ENCODE data around the gene PSMB7.

PSMB7 gene

DNA sequence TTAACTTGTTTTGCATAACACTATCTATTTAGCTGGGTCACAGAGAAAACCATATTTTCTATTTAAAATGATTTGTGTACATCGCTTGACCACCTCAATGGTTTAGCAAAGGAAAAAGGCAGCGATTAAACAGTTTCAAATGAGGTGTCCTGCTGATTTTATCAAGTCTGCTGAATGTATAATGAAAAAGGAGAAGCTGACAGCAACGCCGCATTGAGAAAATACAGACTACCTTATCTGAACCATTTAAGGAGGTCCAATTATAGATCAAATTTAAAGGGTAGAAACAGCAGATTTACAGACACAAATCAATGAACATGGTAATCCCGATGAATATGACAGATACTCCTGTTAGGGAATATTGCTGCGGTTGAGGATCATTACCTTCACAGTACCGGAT is 29.6 kb downstream of the PSMB7 start:
- Histone ChIP-seq H3K4me3 (no peak overlapping the region), H3K4me1 (peaks cover 13% of the 10 kb centered on the region), H3K36me3 (peaks cover 69% of the 10 kb centered on the region), H4K20me1 (peaks cover 84% of the 10 kb centered on the region), H3K9me3 (no peaks in the 10 kb centered on the region), H3K9ac (no peak overlapping the region), H3K27me3 (no peaks in the 10 kb centered on the region), H3K4me2 (no peak overlapping the region), H3K27ac (no peak overlapping the region)
- no peak for TF ChIP-seq Cebpa-rat (IDR thresholded peaks at IDR 0.05)

DNA sequence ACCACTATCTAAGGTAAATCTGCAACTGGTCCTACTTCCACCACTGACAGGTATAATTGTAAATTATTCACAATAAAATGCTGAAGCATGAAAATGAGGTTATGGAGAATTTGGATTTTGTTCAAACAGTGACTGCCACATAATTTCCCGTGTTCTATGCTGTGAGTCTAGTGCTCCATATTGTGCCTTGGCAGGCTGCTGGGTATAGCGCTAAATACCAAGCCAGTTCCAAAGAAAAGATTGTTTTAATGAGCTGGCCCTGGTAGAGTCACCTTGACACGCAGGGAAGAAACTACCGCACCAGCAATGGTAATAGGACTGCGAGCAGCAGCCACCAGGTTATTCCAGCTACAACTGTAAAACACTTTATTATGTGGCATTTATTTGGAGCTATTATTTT is 30.4 kb downstream of the PSMB7 start:
- no peak overlapping the region for H3K9ac ChIP-seq
- no peak overlapping the region for H3K27ac ChIP-seq
- peaks cover 84% of the 10 kb centered on the region for H4K20me1 ChIP-seq
- H3K36me3 ChIP-seq, result peaks cover 77% of the 10 kb centered on the region
- no peak overlapping the region for H3K4me3 ChIP-seq
- H3K9me3 ChIP-seq, result no peaks in the 10 kb centered on the region
- no peak overlapping the region for H3K4me2 ChIP-seq
- no peak for TF ChIP-seq Cebpa-rat (IDR thresholded peaks at IDR 0.05)
- H3K27me3 ChIP-seq, result no peaks in the 10 kb centered on the region
- peaks cover 13% of the 10 kb centered on the region for H3K4me1 ChIP-seq

DNA sequence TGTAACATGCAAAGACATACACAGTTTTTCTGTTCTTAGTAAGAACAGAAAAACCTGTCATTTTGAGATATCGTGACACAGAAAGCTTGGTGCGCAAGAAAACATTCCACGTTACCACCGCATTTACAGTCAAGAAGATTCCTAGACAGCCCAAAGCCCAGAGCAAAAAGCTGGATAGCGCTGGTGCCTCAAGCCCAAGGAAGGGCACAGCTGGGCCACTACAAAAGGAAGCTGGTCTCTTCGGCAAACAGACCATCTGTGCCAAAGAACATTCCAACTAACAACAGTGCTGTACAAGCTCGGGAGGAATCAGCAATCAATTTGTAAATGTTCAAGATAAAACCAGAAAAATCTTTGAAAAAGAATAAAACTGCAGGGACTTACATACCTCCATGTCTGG is 31.0 kb downstream of the PSMB7 start:
- Histone ChIP-seq H3K9me3 (no peaks in the 10 kb centered on the region), H3K9ac (no peak overlapping the region), H3K4me2 (no peak overlapping the region), H3K4me1 (peaks cover 13% of the 10 kb centered on the region), H4K20me1 (peaks cover 83% of the 10 kb centered on the region), H3K4me3 (no peak overlapping the region), H3K36me3 (peaks cover 79% of the 10 kb centered on the region), H3K27ac (no peak overlapping the region), H3K27me3 (no peaks in the 10 kb centered on the region)
- no peak for TF ChIP-seq Cebpa-rat (IDR thresholded peaks at IDR 0.05)

DNA sequence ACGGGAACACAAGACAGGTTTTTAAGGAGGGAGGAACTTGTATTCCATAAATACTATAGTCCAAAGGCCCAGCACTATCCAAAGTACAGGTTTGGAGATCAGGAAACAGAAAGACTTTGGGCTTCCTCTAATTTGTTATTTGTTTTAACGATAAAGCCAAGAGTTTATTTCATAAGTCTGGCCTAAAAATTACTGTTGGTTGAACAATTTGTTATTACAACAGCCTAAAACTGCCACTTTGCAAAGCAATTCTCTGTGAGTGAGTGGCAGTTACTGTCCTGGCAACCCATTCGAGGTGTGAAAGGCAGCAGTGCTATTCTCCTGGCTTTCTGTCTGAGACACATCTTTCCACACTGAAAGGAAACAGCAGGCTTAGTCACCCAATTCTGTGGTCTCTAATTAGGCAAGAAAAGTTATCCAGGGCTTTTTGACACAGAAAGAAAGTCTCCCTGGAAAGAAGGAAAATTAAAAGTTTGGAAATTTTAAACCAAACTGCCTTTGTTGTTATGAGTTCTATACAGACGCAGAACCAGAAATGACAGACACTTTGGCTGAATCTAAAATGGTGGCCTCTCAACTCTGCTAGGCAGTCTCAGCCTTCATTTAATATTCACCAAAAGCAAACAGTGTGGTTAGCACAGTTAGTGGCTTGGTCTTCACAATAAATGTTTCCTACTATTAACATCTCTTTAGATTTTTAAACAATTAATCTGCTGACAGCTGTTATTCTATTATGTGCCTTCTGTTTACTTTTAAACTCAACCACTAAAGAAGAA is 33.9 kb downstream of the PSMB7 start:
- Histone ChIP-seq H3K4me3 (no peak overlapping the region), H3K9ac (no peak overlapping the region), H3K27ac (no peak overlapping the region), H3K9me3 (no peaks in the 10 kb centered on the region), H4K20me1 (peaks cover 83% of the 10 kb centered on the region), H3K36me3 (peaks cover 92% of the 10 kb centered on the region), H3K27me3 (no peaks in the 10 kb centered on the region), H3K4me2 (no peak overlapping the region), H3K4me1 (no peaks in the 10 kb centered on the region)
- TF ChIP-seq Cebpa-rat (IDR thresholded peaks at IDR 0.05), result no peak

DNA sequence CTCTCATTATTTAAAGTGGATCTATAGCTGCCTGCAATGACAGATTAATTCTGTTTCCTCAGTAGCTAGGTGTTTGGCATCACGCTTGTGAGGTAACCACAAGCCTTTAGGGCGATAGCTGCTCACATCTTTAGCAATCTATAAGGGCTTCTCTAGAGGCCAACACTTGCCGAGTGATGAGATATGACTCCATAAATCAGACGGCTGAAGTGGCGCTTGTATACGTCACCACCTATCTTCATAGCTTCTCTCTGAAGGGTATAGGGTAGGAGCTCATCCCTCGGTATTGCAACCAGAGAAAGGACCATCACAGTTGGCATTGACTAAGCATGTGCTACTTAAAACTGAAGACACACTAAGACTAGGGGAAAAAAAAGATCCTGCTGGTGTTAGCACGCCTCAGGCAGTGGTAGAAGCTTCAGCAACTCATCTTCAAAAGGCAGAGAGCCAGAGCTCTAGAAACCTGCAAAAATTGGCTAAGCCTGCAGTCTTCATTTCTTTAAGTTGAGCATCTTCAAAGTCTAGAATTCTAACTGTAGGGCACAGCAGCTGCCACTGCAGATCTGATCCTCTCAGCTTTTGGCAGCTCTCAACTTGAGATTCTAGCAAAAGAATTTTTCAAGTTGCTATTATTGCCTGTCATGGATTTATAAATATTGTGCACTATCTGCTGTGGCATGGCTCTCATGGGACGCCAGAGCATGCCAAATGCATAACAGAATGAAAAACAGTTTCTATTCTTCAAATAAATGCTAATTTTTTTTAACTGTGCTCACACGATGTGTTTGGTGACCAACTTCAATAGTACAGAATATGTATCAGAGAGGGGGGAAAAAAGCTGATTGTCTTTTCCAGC is 37.5 kb downstream of the PSMB7 start:
- no peak overlapping the region for H3K4me2 ChIP-seq
- H4K20me1 ChIP-seq, result peaks cover 78% of the 10 kb centered on the region
- H3K27ac ChIP-seq, result no peak overlapping the region
- peaks cover 92% of the 10 kb centered on the region for H3K36me3 ChIP-seq
- H3K9me3 ChIP-seq, result peaks cover 18% of the 10 kb centered on the region
- TF ChIP-seq Cebpa-rat (IDR thresholded peaks at IDR 0.05), result no peak
- H3K27me3 ChIP-seq, result no peaks in the 10 kb centered on the region
- H3K9ac ChIP-seq, result no peak overlapping the region
- no peak overlapping the region for H3K4me3 ChIP-seq
- H3K4me1 ChIP-seq, result no peaks in the 10 kb centered on the region

DNA sequence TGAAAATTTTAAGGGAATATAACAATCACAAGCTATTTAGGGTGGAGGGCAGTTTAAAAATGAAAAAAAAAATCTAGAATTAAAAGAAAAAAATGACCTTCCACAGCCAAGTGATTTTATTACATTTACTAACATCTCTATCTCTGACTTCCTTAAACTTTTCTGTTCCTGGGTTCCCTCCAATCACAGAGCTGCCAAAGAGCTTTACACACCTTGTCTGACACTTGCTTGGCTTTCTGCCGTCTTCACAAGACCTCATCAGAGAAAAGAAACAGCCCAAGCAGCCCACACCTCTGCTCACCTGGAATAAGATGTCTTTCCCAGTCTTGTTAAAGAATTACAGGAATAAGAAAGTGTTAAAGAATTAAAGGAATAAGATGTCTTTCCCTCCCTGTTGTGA is 38.9 kb downstream of the PSMB7 start:
- Histone ChIP-seq H3K9me3 (peaks cover 18% of the 10 kb centered on the region), H3K9ac (no peak overlapping the region), H3K27me3 (no peaks in the 10 kb centered on the region), H4K20me1 (peaks cover 89% of the 10 kb centered on the region), H3K4me3 (no peak overlapping the region), H3K36me3 (peaks cover 79% of the 10 kb centered on the region), H3K4me2 (no peak overlapping the region), H3K4me1 (no peaks in the 10 kb centered on the region), H3K27ac (no peak overlapping the region)
- no peak for TF ChIP-seq Cebpa-rat (IDR thresholded peaks at IDR 0.05)

DNA sequence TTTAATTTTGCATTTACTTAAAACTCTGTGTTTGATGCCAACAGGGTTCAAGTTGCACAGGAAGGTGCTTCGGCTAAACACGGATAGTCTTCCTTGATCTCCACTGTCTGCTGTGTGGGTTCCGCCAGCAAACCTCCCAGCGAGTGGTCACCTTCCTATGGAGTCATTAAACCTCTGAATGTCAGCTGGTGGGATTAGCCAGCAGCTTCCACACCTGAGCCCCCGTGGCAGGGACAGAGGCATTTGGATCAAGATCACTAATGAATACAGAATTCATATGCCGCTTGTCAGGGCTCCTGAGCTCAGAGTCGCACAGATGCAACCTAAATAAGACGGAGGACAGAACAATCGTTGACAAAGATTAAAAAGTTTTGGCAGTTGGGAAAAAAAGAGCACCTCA is 39.5 kb downstream of the PSMB7 start:
- no peak overlapping the region for H3K27ac ChIP-seq
- H3K36me3 ChIP-seq, result peaks cover 73% of the 10 kb centered on the region
- H3K4me2 ChIP-seq, result no peak overlapping the region
- no peak overlapping the region for H3K4me3 ChIP-seq
- H3K27me3 ChIP-seq, result no peaks in the 10 kb centered on the region
- no peak for TF ChIP-seq Cebpa-rat (IDR thresholded peaks at IDR 0.05)
- H3K4me1 ChIP-seq, result no peaks in the 10 kb centered on the region
- H3K9ac ChIP-seq, result no peak overlapping the region
- peaks cover 18% of the 10 kb centered on the region for H3K9me3 ChIP-seq
- H4K20me1 ChIP-seq, result peaks cover 90% of the 10 kb centered on the region

DNA sequence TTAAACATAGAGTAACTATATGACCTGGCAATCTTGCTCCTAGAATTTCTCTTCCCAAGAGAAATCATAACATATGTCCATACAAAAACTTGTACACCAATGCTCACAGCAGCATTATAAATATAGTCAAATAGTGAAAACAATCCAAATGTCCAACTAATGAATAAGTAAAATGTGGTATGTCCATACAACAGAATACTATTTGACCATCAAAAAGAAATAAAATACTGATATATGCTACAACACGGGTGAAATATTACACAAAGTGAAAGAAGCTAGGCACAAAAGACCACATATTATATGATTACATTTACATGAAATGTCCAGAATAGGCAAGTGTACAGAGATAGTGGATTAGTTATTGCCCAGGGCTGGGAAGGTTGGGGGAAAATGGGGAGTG is 41.4 kb downstream of the PSMB7 start:
- H3K27ac ChIP-seq, result no peak overlapping the region
- H3K27me3 ChIP-seq, result no peaks in the 10 kb centered on the region
- no peak overlapping the region for H3K4me3 ChIP-seq
- no peaks in the 10 kb centered on the region for H3K4me1 ChIP-seq
- peaks cover 61% of the 10 kb centered on the region for H3K36me3 ChIP-seq
- no peak overlapping the region for H3K4me2 ChIP-seq
- no peak overlapping the region for H3K9ac ChIP-seq
- H4K20me1 ChIP-seq, result peaks cover 92% of the 10 kb centered on the region
- H3K9me3 ChIP-seq, result peaks cover 18% of the 10 kb centered on the region
- TF ChIP-seq Cebpa-rat (IDR thresholded peaks at IDR 0.05), result no peak

DNA sequence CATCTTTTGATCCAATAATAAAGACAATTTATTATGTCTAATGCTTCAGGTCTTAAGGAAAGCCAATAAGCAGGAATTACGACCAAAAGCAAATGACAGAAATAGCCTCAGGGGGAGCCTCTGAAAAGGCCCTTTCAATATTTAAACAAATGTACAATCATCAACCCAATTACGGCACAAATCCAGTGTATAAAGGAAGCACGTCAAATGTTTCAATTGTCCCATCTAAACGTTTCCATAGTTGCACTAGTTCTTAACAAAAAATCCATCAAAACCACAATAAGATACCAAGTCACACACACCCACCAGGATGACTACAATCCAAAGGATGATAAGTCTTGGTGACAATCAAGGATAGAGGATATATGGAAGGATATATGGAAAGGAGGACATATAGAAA is 41.9 kb downstream of the PSMB7 start:
- Histone ChIP-seq H3K4me2 (no peak overlapping the region), H3K9ac (no peak overlapping the region), H3K27me3 (no peaks in the 10 kb centered on the region), H3K27ac (no peak overlapping the region), H4K20me1 (peaks cover 92% of the 10 kb centered on the region), H3K9me3 (peaks cover 18% of the 10 kb centered on the region), H3K4me3 (no peak overlapping the region), H3K4me1 (no peaks in the 10 kb centered on the region), H3K36me3 (peaks cover 61% of the 10 kb centered on the region)
- no peak for TF ChIP-seq Cebpa-rat (IDR thresholded peaks at IDR 0.05)

DNA sequence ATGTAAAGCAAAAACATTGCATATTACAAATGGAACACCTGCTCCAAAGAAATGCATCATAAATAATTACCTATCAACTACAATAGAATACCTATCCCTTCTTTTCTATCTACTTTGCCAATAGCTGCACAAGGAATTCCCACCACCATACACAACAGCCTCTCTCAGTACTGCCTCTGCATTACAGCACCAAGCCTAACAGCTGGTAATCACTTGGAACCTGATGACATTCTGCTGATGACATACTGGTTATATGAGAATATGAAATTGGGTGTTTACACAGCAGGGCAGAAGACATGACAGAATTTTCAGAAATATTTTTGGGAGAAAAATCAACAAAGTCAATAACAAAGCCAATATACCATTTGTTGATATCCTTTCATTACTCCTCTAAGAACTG is 43.2 kb downstream of the PSMB7 start:
- peaks cover 18% of the 10 kb centered on the region for H3K9me3 ChIP-seq
- no peaks in the 10 kb centered on the region for H3K4me1 ChIP-seq
- no peak overlapping the region for H3K27ac ChIP-seq
- H4K20me1 ChIP-seq, result peaks cover 92% of the 10 kb centered on the region
- no peak for TF ChIP-seq Cebpa-rat (IDR thresholded peaks at IDR 0.05)
- no peaks in the 10 kb centered on the region for H3K27me3 ChIP-seq
- peaks cover 56% of the 10 kb centered on the region for H3K36me3 ChIP-seq
- no peak overlapping the region for H3K4me2 ChIP-seq
- H3K4me3 ChIP-seq, result no peak overlapping the region
- no peak overlapping the region for H3K9ac ChIP-seq

Data from BLaER1 (cell line).